Non-pigmented ciliary epithelial cell (primary cell): ENCODE data around the gene STPG1.

Experiments
- DNase-seq: peaks from one replicate; pipeline ENCODE4 v3.0.0-alpha.2; 2010; ENCODE audit warnings: low read depth

The STPG1 gene

GRCh38 chr1:24341260-24341659, 72.3 kb downstream of the STPG1 start:
- no peak for DNase-seq

DNA sequence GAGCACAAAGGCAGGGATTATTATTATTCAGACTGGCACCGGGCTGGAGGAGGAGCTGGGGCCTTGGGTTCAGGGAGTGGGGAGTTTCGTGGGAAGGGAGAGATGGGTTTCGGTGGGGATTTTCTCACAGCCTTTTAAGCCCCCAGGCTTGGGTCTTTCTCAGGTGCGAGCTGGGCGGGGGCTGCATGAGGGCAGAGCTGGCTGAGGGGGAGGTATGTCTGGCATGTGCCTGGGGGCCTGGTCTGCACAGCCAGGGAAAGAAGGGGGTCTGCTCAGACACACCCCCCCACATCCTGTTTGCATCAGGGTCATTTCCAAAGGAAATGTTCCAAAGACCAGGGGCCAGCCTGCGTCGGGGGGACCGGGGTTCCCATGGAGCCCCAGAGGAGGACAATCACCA, 72.8 kb downstream of the STPG1 start:
- DNase-seq, result no peak

DNA sequence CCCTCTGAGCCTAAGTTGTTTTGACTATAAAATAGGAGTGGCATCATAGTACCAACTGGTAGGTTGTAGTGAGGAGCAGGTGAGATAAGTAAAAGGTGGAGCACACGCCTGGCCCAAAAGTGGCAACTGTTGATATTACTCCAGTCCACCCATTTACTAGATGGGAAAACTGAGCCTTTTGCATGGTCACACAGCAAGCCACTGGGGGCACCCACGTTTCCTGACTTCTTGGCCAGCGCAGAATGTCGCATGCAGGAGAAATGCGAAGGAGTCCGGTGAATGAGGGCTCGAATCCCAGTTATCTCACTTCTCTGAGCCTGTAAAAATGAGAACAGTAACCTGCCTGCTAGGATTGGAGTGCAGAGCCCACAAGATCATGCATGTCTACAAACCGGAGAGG, 73.6 kb downstream of the STPG1 start:
- no peak for DNase-seq

DNA sequence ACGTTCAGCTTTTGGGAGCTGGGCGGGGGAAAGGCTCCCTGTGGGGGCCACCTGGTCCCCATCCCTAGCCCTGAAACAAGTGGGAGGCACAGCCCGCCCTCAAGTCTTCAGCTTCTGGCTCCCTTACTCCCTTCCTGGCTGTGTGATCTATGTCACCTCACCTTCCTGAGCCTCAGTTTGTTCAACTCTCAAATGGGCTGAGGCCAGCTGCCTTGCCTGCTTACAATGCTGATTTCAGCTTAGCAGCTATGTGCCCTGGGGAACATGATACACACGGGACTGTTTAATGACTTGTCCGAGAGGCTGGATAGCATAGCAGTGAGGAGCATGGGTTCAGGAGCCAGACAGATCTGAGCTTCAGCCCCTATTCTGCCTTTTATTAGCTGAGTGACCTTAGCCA, 75.1 kb downstream of the STPG1 start:
- DNase-seq, result no peak

DNA sequence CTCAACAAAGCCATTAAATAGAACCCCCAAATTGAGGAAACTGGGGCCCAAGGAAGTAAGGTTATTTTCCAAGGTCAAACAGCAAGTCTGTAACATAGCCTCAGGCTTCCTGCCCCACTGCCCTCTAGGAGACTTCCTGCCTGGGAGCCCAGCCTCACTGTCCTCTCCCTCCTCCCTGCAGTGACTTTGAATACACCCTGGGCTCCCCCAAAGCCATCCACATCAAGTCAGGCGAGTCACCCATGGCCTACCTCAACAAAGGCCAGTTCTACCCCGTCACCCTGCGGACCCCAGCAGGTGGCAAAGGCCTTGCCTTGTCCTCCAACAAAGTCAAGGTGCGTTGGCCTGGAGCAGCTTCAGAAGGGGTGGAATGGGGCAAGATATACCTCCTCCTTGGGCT, 76.1 kb downstream of the STPG1 start:
- DNase-seq, result no peak

- DNase-seq, result no peak
Measured at GRCh38 chr1:24336075-24336474, 77.5 kb downstream of the STPG1 start.

DNA sequence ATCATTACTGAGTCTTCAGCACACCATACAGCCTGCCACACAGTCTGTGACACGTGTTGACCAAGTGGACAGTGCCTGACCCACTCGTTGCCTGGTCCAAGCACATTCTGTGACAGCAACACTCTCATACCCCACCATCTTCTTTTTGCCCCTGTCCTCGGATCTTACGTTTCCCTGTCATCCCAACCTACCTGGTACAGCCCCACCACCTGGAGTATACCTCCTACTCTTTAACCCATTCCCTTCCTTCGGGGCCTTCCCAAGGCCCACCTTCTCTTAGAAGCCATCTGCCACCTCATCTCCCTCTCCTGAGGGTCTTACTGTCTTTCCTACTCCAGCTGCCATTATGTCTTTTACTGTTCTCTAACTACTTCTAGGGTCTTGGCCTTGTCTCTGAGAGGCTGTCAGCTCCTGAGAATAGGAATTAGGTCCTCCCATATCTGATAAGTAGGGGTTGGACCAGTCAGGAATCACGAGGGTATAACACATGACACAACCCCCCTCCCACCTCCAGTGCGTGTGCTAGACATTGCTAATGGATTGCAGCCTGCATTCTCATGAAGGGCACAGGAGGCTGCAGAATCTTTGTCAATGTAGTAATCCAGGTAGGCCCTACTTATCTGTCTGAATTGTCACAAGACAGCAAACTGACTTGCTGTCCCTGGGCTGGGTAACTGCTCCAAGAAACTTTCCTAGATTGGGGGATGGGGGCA, 81.5 kb downstream of the STPG1 start:
- DNase-seq, result no peak

DNA sequence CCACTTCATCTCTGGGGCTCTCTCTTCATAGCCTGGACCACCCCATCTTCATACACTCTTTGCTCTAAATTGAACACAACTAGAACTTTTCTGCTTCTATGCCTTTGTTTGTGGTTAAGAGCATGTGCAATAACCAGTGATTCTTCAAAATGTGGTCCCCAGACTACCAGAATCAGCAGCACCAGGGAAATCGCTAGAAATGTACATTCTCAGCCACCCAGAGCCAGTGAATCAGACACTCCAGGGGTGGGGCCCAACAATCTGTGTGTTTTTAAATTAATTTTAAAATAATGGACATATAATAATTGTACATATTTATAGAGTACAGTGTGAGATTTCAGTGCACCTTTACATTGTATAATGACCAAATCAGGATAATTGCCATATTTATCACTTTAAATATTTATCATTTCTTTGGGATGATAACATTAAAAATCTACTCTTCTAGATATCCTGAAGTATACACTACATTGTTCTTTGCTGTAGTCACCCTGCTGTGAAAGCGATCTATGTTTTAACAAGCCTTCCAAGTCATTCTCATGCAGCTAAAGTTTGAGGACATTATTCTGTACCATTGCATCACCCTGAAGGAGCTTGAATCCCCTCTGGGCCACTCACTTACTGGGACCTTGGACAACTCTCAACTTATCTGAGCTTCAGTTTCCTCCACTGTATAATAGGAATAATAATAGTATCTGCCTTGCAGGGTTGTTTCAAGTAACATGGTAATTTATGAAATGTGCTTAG, 83.6 kb downstream of the STPG1 start:
- DNase-seq, result peak; percentile 53

DNA sequence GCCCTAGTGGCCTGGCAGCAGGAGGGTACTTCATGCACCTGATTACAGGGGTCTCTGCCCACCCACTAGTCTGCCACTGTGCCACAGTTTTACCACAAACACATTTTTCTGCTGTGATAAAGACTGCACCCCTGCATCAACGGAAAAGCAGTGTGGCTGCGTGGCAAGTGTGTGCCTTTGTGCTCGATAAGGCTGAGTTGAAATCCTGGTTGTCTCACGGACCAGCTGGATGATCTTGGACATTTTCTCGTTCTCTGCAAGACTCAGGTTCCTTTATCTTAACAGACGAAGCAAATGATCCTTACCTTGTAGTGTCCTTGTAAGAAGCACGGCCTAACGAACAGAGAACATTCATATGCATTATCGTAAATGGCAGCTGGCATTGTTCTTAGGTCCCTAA, 84.3 kb downstream of the STPG1 start:
- no peak for DNase-seq

DNA sequence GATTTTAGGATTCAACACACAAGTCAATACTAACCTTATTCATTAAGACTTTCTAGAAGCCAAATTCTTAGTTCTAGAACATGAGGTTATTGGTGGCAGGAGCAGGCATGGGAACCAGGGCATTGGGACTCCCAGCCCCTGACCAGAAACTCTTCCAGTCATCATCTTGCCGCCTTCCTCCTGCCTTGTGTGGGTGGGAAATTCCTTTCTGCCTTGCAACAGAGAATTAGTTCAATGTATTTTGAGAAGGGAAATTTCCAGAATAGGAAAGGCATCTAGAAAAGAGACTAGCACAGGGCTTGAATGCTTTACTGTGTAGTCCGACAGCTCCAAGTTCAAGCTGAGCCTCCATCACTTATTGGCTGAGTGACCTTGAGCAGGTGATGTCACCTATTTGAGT, 85.7 kb downstream of the STPG1 start:
- no peak for DNase-seq

GRCh38 chr1:24327486-24327885, 86.1 kb downstream of the STPG1 start:
- no peak for DNase-seq

GRCh38 chr1:24325587-24326449, 87.8 kb downstream of the STPG1 start:
- no peak for DNase-seq

DNA sequence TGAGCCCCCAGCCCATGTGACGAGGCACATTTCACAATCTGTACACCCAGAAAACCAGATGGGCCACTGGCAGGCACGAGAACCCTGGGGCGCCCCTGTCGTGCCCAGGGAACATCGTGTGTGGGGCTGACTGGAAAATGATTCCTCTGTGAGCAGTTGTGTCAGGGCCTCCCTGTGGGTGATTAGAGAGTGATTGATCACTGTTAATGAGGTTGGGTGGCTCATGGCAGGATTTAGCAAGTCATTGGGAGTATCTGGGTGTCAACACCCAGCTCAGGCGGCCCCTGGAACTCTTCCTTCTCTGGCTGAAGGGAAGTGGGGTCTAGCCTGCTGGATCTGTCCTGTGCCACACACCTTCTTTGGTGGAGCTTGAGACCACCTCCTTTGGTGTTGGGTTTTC, 88.7 kb downstream of the STPG1 start:
- DNase-seq, result no peak

- DNase-seq, result no peak
Measured at GRCh38 chr1:24323281-24323680, 90.3 kb downstream of the STPG1 start.

GRCh38 chr1:24322470-24323177, 91.0 kb downstream of the STPG1 start:
- no peak for DNase-seq

- DNase-seq, result peak; percentile 44
Measured at GRCh38 chr1:24321697-24322469, 91.7 kb downstream of the STPG1 start.

DNA sequence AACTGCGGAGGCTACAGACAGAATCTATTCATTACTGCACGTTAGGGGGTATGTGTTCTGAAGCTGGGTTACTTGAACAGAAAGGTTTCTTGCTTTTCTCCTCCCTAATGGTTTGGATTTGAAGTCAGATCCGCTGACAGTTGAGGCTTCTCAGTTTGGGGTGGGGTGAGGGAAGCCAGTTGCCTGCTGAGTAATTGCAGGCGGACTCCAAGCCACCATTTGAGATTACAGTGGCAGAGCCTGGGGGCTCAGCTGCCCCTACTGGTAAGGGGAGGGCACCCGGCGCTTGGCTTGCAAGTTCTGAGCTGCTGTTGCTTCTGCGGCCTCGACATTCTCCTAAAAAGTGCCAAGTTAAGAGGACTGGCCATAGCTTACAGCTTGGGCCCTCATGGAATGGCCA, 92.5 kb downstream of the STPG1 start:
- no peak for DNase-seq

DNA sequence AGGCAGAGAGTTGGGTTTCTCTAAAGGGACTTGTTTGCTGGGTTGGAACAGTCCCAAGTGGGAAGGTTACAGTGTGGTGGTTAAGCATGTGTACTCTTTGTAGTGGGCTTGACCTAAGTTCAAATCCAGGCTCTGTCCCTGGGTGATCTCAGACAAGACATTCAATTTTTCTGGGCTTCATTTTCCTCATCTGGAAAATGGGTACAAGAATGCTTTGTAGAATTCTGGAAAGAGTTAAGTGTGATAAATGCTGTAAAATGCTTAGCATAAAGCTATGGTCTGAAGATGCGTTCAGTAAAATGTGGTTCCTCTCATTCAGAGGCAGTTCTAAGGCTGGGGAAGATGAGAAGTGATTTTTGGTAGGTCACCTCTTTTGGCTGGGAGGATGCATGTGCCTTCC, 93.6 kb downstream of the STPG1 start:
- no peak for DNase-seq

DNA sequence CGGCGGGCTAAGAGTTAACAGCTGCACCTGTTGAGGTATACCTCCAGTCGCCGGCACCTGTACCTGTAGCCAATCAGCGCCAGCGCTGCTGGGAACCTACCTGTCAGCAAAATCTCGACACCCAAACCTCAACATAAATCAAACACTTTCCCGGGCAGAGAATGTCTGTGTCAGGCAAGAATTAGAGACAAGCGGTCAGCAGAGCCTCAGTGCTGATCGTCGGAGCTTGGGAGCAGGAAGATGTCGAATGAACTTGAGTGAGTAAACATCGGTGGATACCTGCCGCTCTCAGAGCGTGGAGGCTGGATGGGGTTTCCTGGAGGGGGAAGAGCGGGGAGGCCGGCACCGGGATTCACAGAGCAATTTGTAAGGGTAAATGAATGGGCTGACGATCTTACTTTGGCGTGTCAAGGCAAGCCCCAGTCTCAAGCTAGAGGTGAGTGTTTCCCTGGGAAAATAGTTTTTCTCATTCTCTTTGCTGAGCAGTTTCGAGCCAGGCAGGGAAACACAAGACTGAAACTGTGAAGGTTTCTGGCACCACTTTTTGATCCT, 94.2 kb downstream of the STPG1 start, which contains the start of gene GRHL3:
GRHL3 (plus strand) TSS at position 46 of the 552 bp plus-strand sequence; CDS start at position 241, 195 bp downstream.
- DNase-seq, result no peak

- DNase-seq, result no peak
Measured at GRCh38 chr1:24318615-24319311, 94.8 kb downstream of the STPG1 start.
